SK-N-MC (cell line): ENCODE data around the gene SDR9C7.
"Not testable (repeated sequence)": the region's sequence is repeated elsewhere in the genome, so short reads cannot be mapped to it uniquely, and the experiment has no call there.

Experiments
- DNase-seq: peaks from one replicate; pipeline ENCODE4 v3.0.0-alpha.2; 2011; ENCODE audit warnings: low read depth, low spot score
- H3K27ac ChIP-seq: fragments of 200-600 bp; sonication (generic); 2 replicates; pipeline ENCODE4 v1.5.1; 2016; ENCODE audit warnings: mixed run types
- H3K36me3 ChIP-seq: fragments of 200-600 bp; sonication (generic); 2 replicates; pipeline ENCODE4 v1.6.1; 2017; ENCODE audit warnings: antibody characterized with exemption, low read length, mixed read lengths; ENCODE audit not compliant: insufficient read depth
- H3K4me3 ChIP-seq: fragments of 200-600 bp; sonication (generic); 2 replicates; pipeline ENCODE4 v1.5.1; 2016
- H3K9ac ChIP-seq: fragments of 200-600 bp; sonication (generic); 2 replicates; pipeline ENCODE4 v1.8.0; 2017; ENCODE audit warnings: mixed run types, mixed read lengths; ENCODE audit not compliant: insufficient read length
- H3K9me3 ChIP-seq: fragments of 200-600 bp; sonication (generic); 2 replicates; pipeline ENCODE4 v1.6.1; 2017; ENCODE audit warnings: low read depth, mild to moderate bottlenecking, antibody characterized with exemption, low read length, moderate library complexity, mixed read lengths
- EZH2 ChIP-seq: fragments of 200-600 bp; sonication (generic); IDR thresholded peaks from one replicate; pipeline ENCODE4 v1.6.1; 2017; ENCODE audit warnings: antibody characterized with exemption
- FOXP2 ChIP-seq: optimal IDR thresholded peaks from 2 replicates; pipeline ENCODE3; 2011; ENCODE audit warnings: mild to moderate bottlenecking, moderate library complexity; ENCODE audit not compliant: insufficient read depth; ENCODE audit errors: extremely low read length, control extremely low read depth
- POLR2AphosphoS5 ChIP-seq: IDR thresholded peaks from 2 replicates; pipeline ENCODE4 v1.6.1; 2012; ENCODE audit warnings: mild to moderate bottlenecking, low read depth, low read length, borderline replicate concordance

The SDR9C7 gene

DNA sequence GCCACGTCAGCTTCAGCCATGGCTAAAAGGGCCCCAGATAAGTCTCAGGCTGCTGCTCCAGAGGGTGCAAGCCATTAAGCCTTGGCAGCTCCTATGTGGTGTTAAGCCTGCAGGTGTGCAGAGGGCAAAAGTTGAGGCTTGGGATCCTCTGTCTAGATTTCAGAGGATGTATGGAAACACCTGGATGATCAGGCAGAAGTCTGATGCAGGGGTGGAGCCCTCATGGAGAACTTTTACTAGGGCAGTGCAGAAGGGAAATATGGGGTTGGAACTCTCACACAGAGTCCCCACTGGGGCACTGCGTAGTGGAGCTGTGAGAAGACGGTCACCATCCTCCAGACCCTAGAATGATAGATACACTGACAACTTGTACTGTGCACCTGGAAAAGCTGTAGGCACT, 47.9 kb downstream of the SDR9C7 start:
- TF ChIP-seq POLR2AphosphoS5, result no peak
- TF ChIP-seq FOXP2, result no peak
- TF ChIP-seq EZH2, result no peak
- H3K4me3 ChIP-seq, result no peak overlapping the region
- no peak overlapping the region for H3K27ac ChIP-seq
- H3K9me3 ChIP-seq, result peaks cover 3% of the 10 kb centered on the region; the same call in 1 of the 2 replicates
- H3K9ac ChIP-seq, result no peak overlapping the region
- no peaks in the 10 kb centered on the region for H3K36me3 ChIP-seq
- DNase-seq, result no peak

DNA sequence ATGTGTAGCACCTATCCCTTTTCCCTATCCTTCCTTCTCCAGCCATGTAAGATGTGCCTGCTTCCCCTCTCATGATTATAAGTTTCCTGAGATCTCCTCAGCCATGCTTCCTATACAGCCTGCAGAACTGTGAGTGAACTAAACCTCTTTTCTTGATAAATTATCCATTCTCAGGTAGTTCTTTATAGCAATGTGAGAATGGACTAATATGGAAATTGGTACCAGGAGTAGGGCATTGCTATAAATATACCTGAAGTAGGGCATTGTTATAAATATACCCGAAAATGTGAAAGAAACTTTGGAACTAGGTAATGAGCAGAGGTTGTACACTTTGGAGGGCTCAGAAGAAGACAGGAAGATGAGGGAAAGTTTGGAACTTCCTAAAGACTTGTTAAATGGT, 48.9 kb downstream of the SDR9C7 start:
- H3K4me3 ChIP-seq, result no peak overlapping the region
- H3K36me3 ChIP-seq, result no peaks in the 10 kb centered on the region
- peaks cover 3% of the 10 kb centered on the region; the same call in 1 of the 2 replicates for H3K9me3 ChIP-seq
- no peak for DNase-seq
- no peak overlapping the region for H3K27ac ChIP-seq
- H3K9ac ChIP-seq, result no peak overlapping the region
- TF ChIP-seq POLR2AphosphoS5 (no peak), EZH2 (no peak), FOXP2 (no peak)

DNA sequence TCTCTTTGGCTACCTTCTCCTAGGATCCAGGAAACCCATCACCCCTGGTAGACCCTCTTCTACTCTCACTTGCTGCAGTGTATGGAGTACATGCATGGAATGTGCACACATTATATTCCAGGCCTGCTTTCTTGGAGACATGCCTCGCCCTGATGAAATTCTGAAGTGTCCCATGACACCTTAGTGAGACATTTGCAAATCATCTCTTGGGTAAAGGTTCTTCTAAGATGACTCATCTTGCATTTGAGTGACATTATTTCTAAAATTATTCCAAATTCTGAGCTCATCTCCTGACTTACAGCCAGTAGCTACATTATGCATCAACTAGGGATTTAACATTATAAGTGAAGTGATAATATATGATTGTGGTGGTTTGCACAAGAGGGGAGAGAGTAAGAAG, 49.8 kb downstream of the SDR9C7 start:
- H3K9me3 ChIP-seq, result peaks cover 3% of the 10 kb centered on the region; the same call in 1 of the 2 replicates
- H3K27ac ChIP-seq, result no peak overlapping the region
- H3K4me3 ChIP-seq, result no peak overlapping the region
- no peaks in the 10 kb centered on the region for H3K36me3 ChIP-seq
- no peak overlapping the region for H3K9ac ChIP-seq
- no peak for DNase-seq
- no peak for TF ChIP-seq EZH2
- no peak for TF ChIP-seq FOXP2
- no peak for TF ChIP-seq POLR2AphosphoS5

DNA sequence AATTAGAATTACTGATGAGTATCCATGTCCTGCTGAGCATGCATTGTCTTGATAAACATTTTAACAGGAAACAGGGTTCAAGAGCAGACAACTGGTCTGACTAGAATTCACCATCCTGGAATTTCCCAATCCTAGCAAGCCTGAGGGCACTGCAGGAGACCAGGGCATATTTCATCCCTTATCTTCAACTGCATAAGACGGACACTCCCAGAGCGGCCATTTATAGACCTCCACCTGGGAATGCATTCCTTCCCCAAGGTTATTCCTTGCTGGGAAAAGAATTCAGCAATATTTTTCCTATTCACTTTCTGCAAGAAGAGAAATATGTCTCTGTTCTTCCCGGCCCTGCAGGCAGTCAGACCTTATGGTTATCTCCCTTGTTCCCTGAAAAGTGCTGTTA, 51.8 kb downstream of the SDR9C7 start:
- not testable (repeated sequence) for H3K4me3 ChIP-seq, DNase-seq, H3K9ac ChIP-seq, H3K36me3 ChIP-seq, H3K9me3 ChIP-seq, H3K27ac ChIP-seq

DNA sequence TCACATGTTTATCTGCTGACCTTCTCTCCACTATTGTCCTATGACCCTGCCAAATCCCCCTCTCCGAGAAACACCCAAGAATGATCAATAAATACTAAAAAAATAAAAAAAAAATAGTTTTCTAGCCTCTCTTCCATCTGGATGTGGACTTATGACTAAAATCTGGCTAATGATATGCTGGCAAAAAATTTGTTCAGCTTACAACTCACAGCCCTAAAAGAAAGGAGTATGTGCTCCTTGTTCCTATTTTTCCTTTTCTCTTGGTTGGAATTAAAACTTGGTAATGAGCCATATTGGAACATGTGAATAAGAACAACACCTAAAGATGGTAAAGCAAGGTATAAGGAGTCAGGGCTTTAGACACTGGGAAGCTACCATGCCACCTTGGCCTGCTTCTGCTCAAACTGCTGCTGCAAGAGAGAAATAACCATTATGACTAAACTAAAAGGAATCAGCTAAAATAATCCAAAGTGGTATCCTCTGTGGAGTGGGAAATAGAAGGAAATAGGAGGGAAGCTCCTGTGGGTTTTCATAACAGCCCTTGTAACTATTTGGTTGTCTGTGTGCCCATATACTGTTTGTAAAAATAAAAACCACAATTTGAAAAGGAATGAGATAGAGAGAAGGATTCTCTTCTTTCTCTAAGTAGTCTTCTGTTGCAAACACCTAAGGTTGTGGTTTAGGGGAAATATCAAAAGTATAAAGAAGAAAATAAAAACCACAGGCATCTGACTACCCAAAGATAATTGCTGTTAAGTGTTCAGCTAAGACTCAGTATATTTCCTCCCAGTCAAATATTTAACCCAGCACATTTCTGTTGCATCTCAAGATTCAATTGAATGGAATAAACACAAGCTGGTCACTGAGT, 53.8 kb downstream of the SDR9C7 start:
- no peak overlapping the region; the same call in 1 of the 2 replicates for H3K4me3 ChIP-seq
- H3K9me3 ChIP-seq, result peaks cover 3% of the 10 kb centered on the region; the same call in 1 of the 2 replicates
- no peak for TF ChIP-seq FOXP2
- TF ChIP-seq EZH2, result no peak
- no peak for TF ChIP-seq POLR2AphosphoS5
- H3K27ac ChIP-seq, result peak overlapping the region; percentile 69
- no peak for DNase-seq
- H3K36me3 ChIP-seq, result no peaks in the 10 kb centered on the region
- no peak overlapping the region for H3K9ac ChIP-seq

DNA sequence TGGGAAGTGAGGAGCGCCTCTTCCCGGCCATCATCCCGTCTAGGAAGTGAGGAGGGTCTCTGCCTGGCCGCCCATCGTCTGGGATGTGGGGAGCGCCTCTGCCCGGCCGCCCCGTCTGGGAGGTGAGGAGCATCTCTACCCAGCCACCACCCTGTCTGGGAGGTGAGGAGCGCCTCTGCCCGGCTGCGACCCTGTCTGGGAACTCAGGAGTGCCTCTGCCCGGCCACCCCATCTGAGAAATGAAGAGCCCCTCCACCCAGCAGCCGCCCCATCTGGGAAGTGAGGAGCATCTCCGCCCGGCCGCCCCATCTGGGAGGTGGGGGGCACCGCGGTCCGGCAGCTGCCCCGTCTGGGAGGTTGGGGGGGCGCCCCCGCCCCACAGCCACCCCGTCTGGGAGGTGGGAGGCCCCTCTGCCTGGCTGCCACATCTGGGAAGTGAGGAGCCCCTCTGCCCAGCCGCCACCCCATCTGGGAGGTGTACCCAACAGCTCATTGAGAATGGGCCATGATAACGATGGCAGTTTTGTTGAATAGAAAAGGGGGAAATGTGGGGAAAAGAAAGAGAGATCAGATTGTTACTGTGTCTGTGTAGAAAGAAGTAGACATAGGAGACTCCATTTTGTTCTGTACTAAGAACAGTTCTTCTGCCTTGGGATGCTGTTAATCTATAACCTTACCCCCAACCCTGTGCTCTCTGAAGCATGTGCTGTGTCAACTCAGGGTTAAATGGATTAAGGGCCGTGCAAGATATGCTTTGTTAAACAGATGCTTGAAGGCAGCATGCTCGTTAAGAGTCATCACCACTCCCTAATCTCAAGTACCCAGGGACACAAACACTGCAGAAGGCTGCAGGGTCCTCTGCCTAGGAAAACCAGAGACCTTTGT, 54.7 kb downstream of the SDR9C7 start:
- H3K9me3 ChIP-seq, H3K36me3 ChIP-seq, DNase-seq, H3K4me3 ChIP-seq, H3K27ac ChIP-seq, H3K9ac ChIP-seq: not testable (repeated sequence)

DNA sequence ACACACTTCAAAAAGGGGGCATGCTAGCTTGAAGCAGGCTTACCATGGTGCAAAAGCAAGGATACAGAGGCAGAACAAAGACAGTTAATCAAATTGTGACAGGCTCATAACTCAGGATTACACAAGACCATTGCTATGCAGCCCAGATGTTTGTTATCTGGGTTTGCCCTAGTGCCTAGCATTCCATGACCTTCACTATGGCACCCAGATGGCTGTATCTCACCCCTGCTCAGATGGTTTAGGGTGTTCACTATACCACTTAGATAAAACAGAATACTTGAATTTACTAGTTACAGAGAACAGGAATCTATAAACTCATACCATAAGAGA, 56.2 kb downstream of the SDR9C7 start:
- no peak overlapping the region for H3K4me3 ChIP-seq
- no peaks in the 10 kb centered on the region for H3K9me3 ChIP-seq
- peak overlapping the region; percentile 65 for H3K27ac ChIP-seq
- no peaks in the 10 kb centered on the region for H3K36me3 ChIP-seq
- no peak overlapping the region for H3K9ac ChIP-seq
- DNase-seq, result no peak
- TF ChIP-seq EZH2, result no peak
- no peak for TF ChIP-seq POLR2AphosphoS5
- TF ChIP-seq FOXP2, result no peak

DNA sequence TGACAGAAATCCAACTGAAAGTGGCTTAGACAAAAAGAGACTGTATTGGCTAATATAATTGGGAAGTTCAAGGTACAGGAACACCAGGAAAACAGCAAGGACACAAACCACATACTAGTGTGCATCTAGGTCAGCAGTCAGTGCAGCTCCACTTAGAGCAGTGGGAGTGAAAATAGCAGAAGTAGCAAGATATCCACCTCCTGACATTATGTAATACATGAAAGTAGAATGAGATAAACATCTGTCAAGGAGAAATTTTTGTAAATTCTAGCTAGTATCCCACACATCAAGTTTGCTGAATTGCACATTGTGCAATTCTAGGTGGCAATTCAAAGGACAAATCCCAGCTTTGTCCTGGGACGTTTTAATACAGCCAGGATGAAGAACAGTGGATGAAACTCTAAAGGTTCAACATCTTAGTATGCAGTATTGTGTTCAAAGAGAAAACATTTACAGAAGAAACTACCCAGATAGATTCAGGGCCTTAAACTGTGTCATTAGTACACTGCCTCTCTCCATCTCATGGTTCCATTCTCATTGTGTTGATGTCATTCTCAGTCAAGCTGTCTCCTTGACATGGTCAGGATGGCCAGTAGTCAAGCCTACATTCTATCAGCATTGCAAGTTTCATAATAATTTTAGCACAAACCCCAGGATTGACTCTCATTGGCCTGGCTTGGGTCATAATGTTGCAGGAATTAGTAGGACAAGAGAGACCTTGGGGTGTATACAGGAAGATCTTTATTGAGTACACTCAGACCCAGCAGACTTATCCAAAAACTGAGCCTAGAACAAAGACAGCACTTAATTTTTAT, 56.8 kb downstream of the SDR9C7 start:
- H3K9ac ChIP-seq, result no peak overlapping the region
- no peaks in the 10 kb centered on the region for H3K36me3 ChIP-seq
- peak overlapping the region; percentile 65 for H3K27ac ChIP-seq
- no peak for DNase-seq
- no peak overlapping the region for H3K4me3 ChIP-seq
- no peaks in the 10 kb centered on the region for H3K9me3 ChIP-seq
- no peak for TF ChIP-seq EZH2
- TF ChIP-seq POLR2AphosphoS5, result no peak
- no peak for TF ChIP-seq FOXP2
